Adipose tissue (tissue), 3 donors: ENCODE data around the gene NEU1. TPM values are rescaled to one million over a fixed set of nuclear protein-coding genes. Genes with fewer than 3 reads are reported as not detected.

Source experiments
- H3K27ac ChIP-seq: one replicate; pipeline ENCODE4 v1.5.1; 2013; ENCODE audit warnings: low read depth, low read length
- WGBS, 3 donors: extraction: QIAGEN DNeasy Blood & Tissue Kit; methylation state at CpG; one replicate each; pipeline ENCODE4 v1.1.7; 2013; 5-methylcytosine and 5-hydroxymethylcytosine counted together
- polyA plus RNA-seq, 3 donors: library from polyadenylated mRNA; stranded (reverse); fragments of 200-250 nt; gene quantifications; one replicate each; pipeline ENCODE4 v1.2.3, GENCODE V29; 2013
- donor health status: healthy with polysubstance abuse.
- donor health status: Bipolar disorder and iron deficiency.
- donor health status: healthy.

The NEU1 gene
- polyA plus RNA-seq, 3 donors = 26.2 to 33.8 (median 31.5) TPM

- H3K27ac ChIP-seq = peak within 1 kb of the TSS; percentile 46
- 0% methylated on average over 26 to 49 of the region's 49 CpGs for WGBS, 3 donors
These were observed 35.2 kb upstream of the NEU1 start, which contains the start of gene EHMT2 for GRCh38 chr6:31897612-31898382. EHMT2 (minus strand) TSS chr6:31897698; CDS start chr6:31897677, 21 bp downstream.

DNA sequence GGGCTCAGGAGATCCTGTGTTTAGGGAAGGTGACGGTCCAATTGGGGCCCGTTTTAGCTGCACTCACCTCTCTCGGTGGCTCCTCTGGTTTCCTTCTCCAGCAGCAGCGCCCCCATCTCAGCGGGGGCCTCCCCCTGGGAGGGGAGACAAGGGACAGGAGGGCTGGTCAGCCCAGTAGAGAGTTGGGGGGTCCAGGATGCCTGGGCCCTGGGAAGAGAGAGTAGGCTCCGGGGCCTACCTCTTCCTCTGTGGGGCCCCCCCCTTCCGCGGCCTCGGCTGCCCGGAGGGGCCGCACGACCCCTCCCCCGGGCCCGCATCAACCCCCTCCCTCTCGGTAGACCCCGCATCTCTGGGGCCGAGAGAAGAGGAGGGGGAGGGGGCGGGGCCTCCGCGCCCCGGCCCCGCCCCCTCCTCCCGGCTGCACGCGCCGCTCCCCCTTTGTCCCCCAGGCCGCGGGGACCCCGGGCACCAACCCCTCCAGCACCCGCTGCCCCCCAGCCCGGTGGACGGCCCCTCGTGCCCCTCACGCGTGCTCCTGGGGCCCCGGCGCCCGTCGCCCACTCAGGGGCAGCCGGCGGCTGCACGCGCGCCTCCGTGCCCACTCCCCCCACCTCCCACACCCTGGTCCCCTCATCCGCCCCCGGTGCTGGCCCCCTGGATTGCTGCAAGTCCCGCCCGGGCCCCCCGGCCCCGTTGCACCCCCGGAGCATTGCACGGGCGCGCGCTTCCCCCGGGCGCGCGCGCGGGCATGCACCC is 34.4 kb upstream of the NEU1 start:
- 0 to 1% (median 1%) methylated on average over 21 to 56 of the region's 62 CpGs for WGBS, 3 donors
- H3K27ac ChIP-seq = no peak overlapping the region

- H3K27ac ChIP-seq = no peak overlapping the region
- WGBS, 3 donors = 44 to 52% (median 46%) methylated on average over 4 of the region's 4 CpGs
These were observed 33.9 kb upstream of the NEU1 start for GRCh38 chr6:31896493-31896855.

GRCh38 chr6:31892821-31893220 is 30.2 kb upstream of the NEU1 start:
- no peak overlapping the region for H3K27ac ChIP-seq
- 78 to 82% (median 80%) methylated on average over 6 of the region's 6 CpGs for WGBS, 3 donors

- 90 to 93% (median 90%) methylated on average over 3 of the region's 3 CpGs for WGBS, 3 donors
- H3K27ac ChIP-seq = no peak overlapping the region
These were observed 26.8 kb upstream of the NEU1 start for GRCh38 chr6:31889331-31889972.

DNA sequence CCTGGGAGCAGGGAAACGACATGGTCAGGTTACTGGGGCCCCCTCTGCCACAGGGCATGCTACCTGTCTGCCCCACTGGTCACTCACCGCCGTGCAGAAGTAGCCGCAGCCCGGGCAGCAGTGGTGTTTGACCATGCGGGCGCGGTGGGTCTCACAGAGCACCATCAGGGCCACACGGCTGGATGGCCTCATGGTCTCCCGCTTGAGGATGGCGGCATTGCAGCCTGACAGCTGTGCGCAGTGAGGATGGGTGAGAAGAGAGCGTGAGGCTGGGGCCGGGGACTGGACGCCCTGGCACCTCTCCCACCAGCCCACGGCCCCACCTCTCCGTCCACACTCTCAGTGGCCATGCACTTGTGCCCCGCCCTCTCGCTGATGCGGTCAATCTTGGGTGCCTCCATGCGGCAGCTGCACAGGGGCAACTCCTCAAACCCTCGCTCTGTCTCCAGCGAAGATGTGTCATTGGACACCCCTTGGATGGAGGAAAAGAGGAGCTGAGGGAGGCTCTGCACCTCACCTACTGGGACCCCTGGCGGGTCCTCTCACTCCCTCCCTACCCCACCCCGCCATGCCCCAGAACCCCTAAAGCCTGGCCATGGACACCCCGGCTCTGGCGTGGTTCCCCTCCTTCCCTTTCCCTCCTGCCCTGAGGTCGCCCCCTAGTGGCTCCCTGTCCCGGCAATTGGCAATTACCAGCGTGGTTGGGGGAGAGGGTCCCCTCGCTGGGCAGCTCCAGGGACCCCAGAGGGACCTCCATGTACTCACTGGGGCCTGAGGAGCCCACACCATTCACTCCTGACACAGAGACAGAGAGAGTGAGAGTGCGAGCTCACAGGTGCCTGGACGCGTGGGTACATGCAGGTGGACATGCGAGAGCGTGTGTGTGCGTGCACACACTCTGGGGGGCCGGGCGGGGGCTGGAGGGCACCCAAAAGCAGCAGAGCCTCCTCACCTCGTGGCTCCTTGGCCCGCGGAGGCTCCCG is 25.9 kb upstream of the NEU1 start:
- no peak overlapping the region for H3K27ac ChIP-seq
- WGBS, 3 donors = 80 to 85% (median 80%) methylated on average over 43 of the region's 43 CpGs

GRCh38 chr6:31887173-31888007 is 24.8 kb upstream of the NEU1 start:
- no peak overlapping the region for H3K27ac ChIP-seq
- WGBS, 3 donors = 91 to 92% (median 91%) methylated on average over 15 to 19 of the region's 19 CpGs

- 89 to 92% (median 91%) methylated on average over 18 of the region's 18 CpGs for WGBS, 3 donors
- no peak overlapping the region for H3K27ac ChIP-seq
These were observed 23.9 kb upstream of the NEU1 start for GRCh38 chr6:31886541-31886991.

GRCh38 chr6:31884528-31885035 is 22.0 kb upstream of the NEU1 start:
- H3K27ac ChIP-seq = no peak overlapping the region
- 95 to 97% (median 95%) methylated on average over 22 of the region's 22 CpGs for WGBS, 3 donors

DNA sequence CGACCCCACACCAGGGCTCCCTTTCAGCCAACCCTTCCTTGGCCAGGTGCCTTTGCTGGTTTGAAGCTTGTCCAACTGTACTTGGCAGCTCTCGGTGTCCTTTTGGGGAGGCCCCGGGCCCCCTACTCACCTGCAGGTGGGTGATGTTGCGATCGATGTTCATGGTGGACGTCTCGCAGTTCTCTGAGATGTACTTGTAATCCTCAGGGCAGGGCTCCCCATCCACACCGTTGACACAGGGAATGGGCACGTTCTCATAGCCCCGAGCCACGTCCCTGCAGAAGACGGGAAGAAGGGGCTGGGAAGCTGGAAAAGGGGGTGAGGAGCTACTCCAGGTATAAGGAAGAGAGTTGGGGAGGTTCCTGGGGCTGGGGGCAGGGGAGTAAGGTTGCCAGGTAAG is 21.1 kb upstream of the NEU1 start:
- 89 to 93% (median 93%) methylated on average over 12 of the region's 12 CpGs for WGBS, 3 donors

DNA sequence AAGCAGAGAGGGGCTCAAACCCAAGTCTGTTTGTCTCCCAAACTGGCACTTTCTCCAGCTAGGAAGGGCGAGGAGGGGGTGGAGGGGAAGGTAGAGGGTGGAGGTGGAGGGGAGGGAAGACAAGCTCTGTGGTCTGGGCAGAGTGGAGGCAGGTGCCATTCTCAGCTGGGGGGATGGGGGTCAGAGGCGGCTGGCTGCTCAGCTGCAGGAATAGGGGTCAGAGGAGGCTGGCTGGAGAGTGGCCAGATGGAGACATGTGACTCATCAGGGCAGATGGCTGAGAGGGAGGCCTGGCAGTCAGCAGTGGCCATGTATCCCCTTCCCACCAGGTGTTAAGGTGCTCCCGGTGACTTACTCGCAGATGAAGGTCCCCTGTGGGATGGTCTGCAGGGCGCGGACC is 19.7 kb upstream of the NEU1 start:
- WGBS, 3 donors = 87 to 93% (median 88%) methylated on average over 4 to 6 of the region's 6 CpGs
- H3K27ac ChIP-seq = no peak overlapping the region

More for the DNA sequence above, 21.1 kb upstream of the NEU1 start:
- no peak overlapping the region for H3K27ac ChIP-seq

- 82 to 94% (median 88%) methylated on average over 9 of the region's 9 CpGs for WGBS, 3 donors
- no peak overlapping the region for H3K27ac ChIP-seq
These were observed 18.7 kb upstream of the NEU1 start for GRCh38 chr6:31881136-31881859.

DNA sequence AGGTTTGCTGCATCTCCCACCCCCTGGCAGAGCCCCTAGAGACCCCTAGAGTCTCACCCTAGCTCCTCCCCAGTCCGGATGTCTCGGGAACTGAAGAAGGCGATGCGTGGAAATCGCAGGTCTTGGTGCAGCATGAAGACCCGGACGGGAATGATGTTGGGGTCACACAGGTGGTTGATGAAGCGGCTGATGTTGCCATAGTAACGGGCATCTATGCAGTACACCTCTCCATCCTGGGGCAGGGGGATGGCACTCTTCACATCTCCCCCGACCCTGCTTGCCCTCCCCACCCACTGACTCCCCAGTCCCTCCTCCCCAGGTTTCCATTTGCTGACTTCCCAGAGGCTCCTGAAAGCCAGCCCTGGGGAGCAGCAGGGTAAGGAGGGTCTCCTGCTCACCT is 18.0 kb upstream of the NEU1 start:
- 85 to 93% (median 89%) methylated on average over 10 of the region's 10 CpGs for WGBS, 3 donors
- no peak overlapping the region for H3K27ac ChIP-seq

- 74 to 90% (median 77%) methylated on average over 10 of the region's 10 CpGs for WGBS, 3 donors
- no peak overlapping the region for H3K27ac ChIP-seq
These were observed 17.3 kb upstream of the NEU1 start for GRCh38 chr6:31879901-31880300.

- H3K27ac ChIP-seq = no peak overlapping the region
- 65 to 80% (median 72%) methylated on average over 13 of the region's 13 CpGs for WGBS, 3 donors
These were observed 16.5 kb upstream of the NEU1 start for GRCh38 chr6:31879143-31879542.

DNA sequence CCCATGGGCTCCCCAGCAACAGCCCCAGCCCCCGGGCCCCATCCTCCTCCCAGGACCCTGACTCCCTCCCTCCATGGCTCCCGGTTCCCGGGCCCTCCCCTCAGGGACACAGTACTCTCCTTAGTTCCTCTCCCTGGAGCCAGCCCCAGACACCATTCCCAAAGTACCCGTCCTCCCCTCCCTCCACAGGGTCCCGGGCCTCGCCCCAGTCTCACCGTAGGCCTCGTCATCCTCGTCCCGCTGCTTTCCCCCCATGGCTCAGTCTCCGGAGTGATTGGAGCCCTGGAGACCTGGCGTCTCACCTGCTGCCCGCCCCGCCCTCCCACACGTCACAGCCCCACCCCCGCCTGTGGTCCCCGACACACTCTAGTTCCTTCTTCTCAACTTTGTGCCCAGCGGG is 16.1 kb upstream of the NEU1 start, which contains the start of gene SLC44A4:
TSS of gene SLC44A4 (minus strand) at position 272 of the 400 bp plus-strand sequence. CDS start at position 255, 17 bp downstream.
- no peak within 1 kb of the TSS for H3K27ac ChIP-seq
- 44 to 70% (median 53%) methylated on average over 18 of the region's 18 CpGs for WGBS, 3 donors
